ENCODE data around the gene GGA1. TPM values are rescaled to one million over a fixed set of nuclear protein-coding genes. Genes with fewer than 3 reads are reported as not detected.
"Not testable (repeated sequence)": the region's sequence is repeated elsewhere in the genome, so short reads cannot be mapped to it uniquely, and the experiment has no call there.

The GGA1 gene
- total and polyA plus RNA-seq, 2 of the 4 experiments (the other 2 are of a cell fraction) = 17.2 to 48.5 TPM

GRCh38 chr22:37609240-37610152, 862 bp downstream of the GGA1 start (continued):
- TF ChIP-seq, protein P1, sequence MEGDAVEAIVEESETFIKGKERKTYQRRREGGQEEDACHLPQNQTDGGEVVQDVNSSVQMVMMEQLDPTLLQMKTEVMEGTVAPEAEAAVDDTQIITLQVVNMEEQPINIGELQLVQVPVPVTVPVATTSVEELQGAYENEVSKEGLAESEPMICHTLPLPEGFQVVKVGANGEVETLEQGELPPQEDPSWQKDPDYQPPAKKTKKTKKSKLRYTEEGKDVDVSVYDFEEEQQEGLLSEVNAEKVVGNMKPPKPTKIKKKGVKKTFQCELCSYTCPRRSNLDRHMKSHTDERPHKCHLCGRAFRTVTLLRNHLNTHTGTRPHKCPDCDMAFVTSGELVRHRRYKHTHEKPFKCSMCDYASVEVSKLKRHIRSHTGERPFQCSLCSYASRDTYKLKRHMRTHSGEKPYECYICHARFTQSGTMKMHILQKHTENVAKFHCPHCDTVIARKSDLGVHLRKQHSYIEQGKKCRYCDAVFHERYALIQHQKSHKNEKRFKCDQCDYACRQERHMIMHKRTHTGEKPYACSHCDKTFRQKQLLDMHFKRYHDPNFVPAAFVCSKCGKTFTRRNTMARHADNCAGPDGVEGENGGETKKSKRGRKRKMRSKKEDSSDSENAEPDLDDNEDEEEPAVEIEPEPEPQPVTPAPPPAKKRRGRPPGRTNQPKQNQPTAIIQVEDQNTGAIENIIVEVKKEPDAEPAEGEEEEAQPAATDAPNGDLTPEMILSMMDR (conservative IDR thresholded peaks at IDR 0.05; ENCODE audit: low read depth, low read length) = no peak

DNA sequence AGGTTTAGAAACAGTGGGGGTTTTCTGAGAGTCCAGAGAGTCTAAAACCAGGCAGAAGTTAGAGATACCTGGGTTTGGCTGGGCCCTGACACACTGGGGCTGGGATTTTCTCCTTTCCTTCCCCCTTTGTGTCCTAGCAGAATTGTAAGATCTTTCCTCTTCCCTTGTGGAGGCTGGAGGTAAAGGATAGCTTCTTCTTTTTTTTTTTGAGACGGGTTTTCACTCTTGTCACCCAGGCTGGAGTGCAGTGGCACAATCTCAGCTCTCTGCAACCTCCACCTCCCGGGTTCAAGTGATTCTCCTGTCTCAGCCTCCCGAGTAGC, 1.5 kb downstream of the GGA1 start:
- ATAC-seq (ENCODE audit: low read depth); H3K36me3 ChIP-seq (ENCODE audit: control insufficient read depth, insufficient read depth, low read length); H3K9me3 ChIP-seq (ENCODE audit: control insufficient read depth, insufficient read depth, low read length); H2BK120ac ChIP-seq (ENCODE audit: low read depth, low read length); BruUV-seq (replicated peaks); H4K20me1 ChIP-seq (ENCODE audit: insufficient read depth, low read length); H2BK15ac ChIP-seq (ENCODE audit: low read depth, low read length); CTCF ChIA-PET; H4K5ac ChIP-seq (ENCODE audit: low read depth, low read length); H2AFZ ChIP-seq (replicated peaks; ENCODE audit: low read length, poor library complexity); H3K18ac ChIP-seq (ENCODE audit: low read depth, low read length); intact Hi-C loops (cut with micrococcal nuclease); H4K91ac ChIP-seq (ENCODE audit: insufficient read depth, low read depth, low read length); DNase-seq; H2BK20ac ChIP-seq (ENCODE audit: low read depth, low read length); dilution Hi-C loops (cut with HindIII; ENCODE audit: low sequenced_read_pairs, unreplicated experiment); in situ Hi-C loops (cut with MboI; ENCODE audit: low sequenced_read_pairs); H3K9me1 ChIP-seq (ENCODE audit: insufficient read depth, low read length); H3K27me3 ChIP-seq (ENCODE audit: control insufficient read depth, insufficient read depth, low read length): not testable (repeated sequence)
- H3K9ac ChIP-seq (ENCODE audit: low read depth, low read length) = peak overlapping the region; percentile 80
- H3K56ac ChIP-seq (ENCODE audit: extremely low read depth, insufficient read depth, low read length) = peak overlapping the region; percentile 54
- H3K4me1 ChIP-seq (ENCODE audit: control insufficient read depth, insufficient read depth, low read length) = peaks cover 16% of the 10 kb centered on the region
- H4K8ac ChIP-seq (ENCODE audit: low read depth in 2 of 2, low read length in 2 of 2) = peak overlapping the region; percentile 44 to 86; a peak in 2 of 4 replicates
- WGBS, 2 experiments (ENCODE audit: extremely low coverage in 2 of 2, insufficient read length in 1 of 2) = no CpG with 5 or more reads among the region's 3 CpGs
- peak overlapping the region; percentile 61 for H3K4ac ChIP-seq (ENCODE audit: low read depth, low read length)
- H3K27ac ChIP-seq (ENCODE audit: insufficient read depth, low read length) = peak overlapping the region; percentile 86
- peaks cover 22 to 56% of the 10 kb centered on the region in 2 experiments for H3K79me1 ChIP-seq (ENCODE audit: low read depth in 1 of 2, low read length in 2 of 2)
- peak overlapping the region; percentile 56 for H3K4me3 ChIP-seq (ENCODE audit: insufficient read depth, low read depth, low read length)
- peak overlapping the region; percentile 26 for H2AK9ac ChIP-seq (replicated peaks; ENCODE audit: low read depth, low read length, poor library complexity)
- H3K4me2 ChIP-seq (ENCODE audit: low read depth, low read length) = peak overlapping the region; percentile 96
- H2BK5ac ChIP-seq (ENCODE audit: low read depth, low read length, poor library complexity, severe bottlenecking) = peak overlapping the region; percentile 77
- POLR2A ChIA-PET (ENCODE audit: unreplicated experiment) = interaction anchor here (0.6 kb wide), 2 partner anchors 17 to 50 kb away, joined by 3 to 4 read pairs; no protein-coding TSS in a partner anchor
- H2AK5ac ChIP-seq (ENCODE audit: low read depth, low read length) = peak overlapping the region; percentile 48
- H3K23ac ChIP-seq (ENCODE audit: low read depth, low read length) = peak overlapping the region; percentile 94; the same call in 1 of the 2 replicates
- peak overlapping the region; percentile 83; the same call in 1 of the 2 replicates for H3K14ac ChIP-seq (replicated peaks; ENCODE audit: low read depth, low read length)

Data from IMR-90 (cell line).